ENCODE results near the gene ABCA13.

GRCh38 chr7:48217266-48217665 lies 46.0 kb downstream of the ABCA13 start:
- TF ChIP-seq CTCF (tag by site-specific recombination; IDR thresholded peaks at IDR 0.05) = no peak
- no peak for TF ChIP-seq REST (tag by site-specific recombination; IDR thresholded peaks at IDR 0.05)
- TF ChIP-seq EGR2 (tag by site-specific recombination; IDR thresholded peaks at IDR 0.05; ENCODE audit: low read depth) = no peak
